ENCODE measurements around the gene SLC25A12.
"Not testable (repeated sequence)": the region's sequence is repeated elsewhere in the genome, so short reads cannot be mapped to it uniquely, and the experiment has no call there.

SLC25A12 gene

DNA sequence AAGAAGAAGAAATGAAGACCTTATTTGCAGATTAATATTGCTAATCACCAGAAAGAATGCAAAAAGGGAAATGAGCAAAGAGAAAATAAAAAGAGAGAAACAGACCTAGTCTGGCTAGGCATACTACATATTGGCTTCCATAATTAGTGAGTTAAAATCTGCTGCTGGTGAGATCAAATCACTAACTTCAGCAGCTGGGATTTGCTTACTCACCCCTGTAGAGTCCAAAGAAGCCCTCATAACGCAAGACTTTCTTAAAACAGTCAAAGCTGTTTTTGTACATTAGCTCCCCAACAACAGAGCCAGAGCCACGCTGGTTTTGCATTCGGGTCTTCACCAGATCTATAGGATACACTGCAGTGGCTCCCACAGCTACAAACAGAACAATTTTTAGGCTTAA lies 80.9 kb downstream of the SLC25A12 start:
- Histone ChIP-seq H4K91ac (ENCODE audit: low read length) (no peak overlapping the region), H2BK120ac (ENCODE audit: low read depth, low read length) (no peak overlapping the region), H3K4me3 (ENCODE audit: insufficient read depth in 1 of 2, low read depth in 1 of 2, low read length in 2 of 2) (no peak overlapping the region), H3K4ac (ENCODE audit: low read depth in 1 of 2, low read length in 2 of 2) (no peak overlapping the region), H2BK5ac (ENCODE audit: low read depth, low read length, poor library complexity, severe bottlenecking) (no peak overlapping the region), H2AFZ (ENCODE audit: low read depth, low read length) (no peak overlapping the region), H2AK5ac (ENCODE audit: low read length, severe bottlenecking) (no peak overlapping the region), H3K23ac (ENCODE audit: low read length in 2 of 2) (no peak overlapping the region), H3K9ac (ENCODE audit: low read length) (peak overlapping the region; percentile 9), H3K14ac (ENCODE audit: low read length in 2 of 2) (no peak overlapping the region), H3K4me1 (ENCODE audit: control insufficient read depth, insufficient read depth, low read depth, low read length) (no peaks in the 10 kb centered on the region), H3K79me1 (replicated peaks; ENCODE audit: low read length, poor library complexity, severe bottlenecking) (peaks cover 3% of the 10 kb centered on the region), H4K8ac (ENCODE audit: low read length) (no peak overlapping the region), H3K4me2 (ENCODE audit: low read length, poor library complexity, severe bottlenecking) (no peak overlapping the region), H3K27ac (ENCODE audit: low read length, poor library complexity, severe bottlenecking) (no peak overlapping the region), H2BK12ac (ENCODE audit: low read length in 2 of 2) (no peak overlapping the region), H3K36me3 (ENCODE audit: control insufficient read depth in 1 of 2, insufficient read depth in 2 of 2, low read depth in 1 of 2, low read length in 2 of 2) (peaks cover 0 to 19% of the 10 kb centered on the region in 2 experiments), H3K27me3 (ENCODE audit: control insufficient read depth in 1 of 2, insufficient read depth in 1 of 2, low read length in 2 of 2) (no peaks in the 10 kb centered on the region), H3K9me3 (ENCODE audit: control insufficient read depth, low read length) (no peaks in the 10 kb centered on the region), H2BK15ac (ENCODE audit: low read depth, poor library complexity, severe bottlenecking) (no peak overlapping the region), H3K18ac (ENCODE audit: low read depth in 1 of 2, low read length in 2 of 2) (no peak overlapping the region)
- DNase-seq: no peak
- WGBS: 95% methylated on average over 3 of the region's 3 CpGs

- Histone ChIP-seq H3K4ac (ENCODE audit: low read depth in 1 of 2, low read length in 2 of 2) (no peak overlapping the region), H3K23ac (ENCODE audit: low read length in 2 of 2) (no peak overlapping the region), H3K9me3 (ENCODE audit: control insufficient read depth, low read length) (no peaks in the 10 kb centered on the region), H3K4me1 (ENCODE audit: control insufficient read depth, insufficient read depth, low read depth, low read length) (no peaks in the 10 kb centered on the region), H3K4me2 (ENCODE audit: low read length, poor library complexity, severe bottlenecking) (no peak overlapping the region), H3K4me3 (ENCODE audit: insufficient read depth in 1 of 2, low read depth in 1 of 2, low read length in 2 of 2) (no peak overlapping the region), H3K14ac (ENCODE audit: low read length in 2 of 2) (no peak overlapping the region), H2AK5ac (ENCODE audit: low read length, severe bottlenecking) (no peak overlapping the region), H4K91ac (ENCODE audit: low read length) (no peak overlapping the region), H2BK120ac (ENCODE audit: low read depth, low read length) (no peak overlapping the region), H3K27me3 (ENCODE audit: control insufficient read depth in 1 of 2, insufficient read depth in 1 of 2, low read length in 2 of 2) (no peaks in the 10 kb centered on the region), H2AFZ (ENCODE audit: low read depth, low read length) (no peak overlapping the region), H3K18ac (ENCODE audit: low read depth in 1 of 2, low read length in 2 of 2) (no peak overlapping the region), H3K27ac (ENCODE audit: low read length, poor library complexity, severe bottlenecking) (no peak overlapping the region), H3K79me1 (replicated peaks; ENCODE audit: low read length, poor library complexity, severe bottlenecking) (peaks cover 3% of the 10 kb centered on the region), H2BK12ac (ENCODE audit: low read length in 2 of 2) (no peak overlapping the region), H3K36me3 (ENCODE audit: control insufficient read depth in 1 of 2, insufficient read depth in 2 of 2, low read depth in 1 of 2, low read length in 2 of 2) (peaks cover under 1 to 22% of the 10 kb centered on the region in 2 experiments), H2BK15ac (ENCODE audit: low read depth, poor library complexity, severe bottlenecking) (no peak overlapping the region), H3K9ac (ENCODE audit: low read length) (no peak overlapping the region), H2BK5ac (ENCODE audit: low read depth, low read length, poor library complexity, severe bottlenecking) (no peak overlapping the region), H4K8ac (ENCODE audit: low read length) (no peak overlapping the region)
- peak; percentile 14 for DNase-seq
- 85% methylated on average over 2 of the region's 4 CpGs for WGBS
These were observed 82.8 kb downstream of the SLC25A12 start for GRCh38 chr2:171811245-171811628.

GRCh38 chr2:171810422-171811244 lies 83.4 kb downstream of the SLC25A12 start:
- H4K91ac ChIP-seq (ENCODE audit: low read length): no peak overlapping the region
- no peak overlapping the region for H3K4me3 ChIP-seq (ENCODE audit: insufficient read depth in 1 of 2, low read depth in 1 of 2, low read length in 2 of 2)
- DNase-seq: peak; percentile 72
- no peak overlapping the region for H2BK5ac ChIP-seq (ENCODE audit: low read depth, low read length, poor library complexity, severe bottlenecking)
- peaks cover 6 to 22% of the 10 kb centered on the region in 2 experiments for H3K36me3 ChIP-seq (ENCODE audit: control insufficient read depth in 1 of 2, insufficient read depth in 2 of 2, low read depth in 1 of 2, low read length in 2 of 2)
- no peak overlapping the region for H2BK15ac ChIP-seq (ENCODE audit: low read depth, poor library complexity, severe bottlenecking)
- no peak overlapping the region for H2BK12ac ChIP-seq (ENCODE audit: low read length in 2 of 2)
- no peak overlapping the region for H3K14ac ChIP-seq (ENCODE audit: low read length in 2 of 2)
- no peak overlapping the region for H3K27ac ChIP-seq (ENCODE audit: low read length, poor library complexity, severe bottlenecking)
- H3K9ac ChIP-seq (ENCODE audit: low read length): no peak overlapping the region
- no peak overlapping the region for H2BK120ac ChIP-seq (ENCODE audit: low read depth, low read length)
- no peak overlapping the region for H2AK5ac ChIP-seq (ENCODE audit: low read length, severe bottlenecking)
- no peaks in the 10 kb centered on the region for H3K9me3 ChIP-seq (ENCODE audit: control insufficient read depth, low read length)
- H3K4me2 ChIP-seq (ENCODE audit: low read length, poor library complexity, severe bottlenecking): no peak overlapping the region
- no peak overlapping the region for H3K18ac ChIP-seq (ENCODE audit: low read depth in 1 of 2, low read length in 2 of 2)
- no peak overlapping the region for H3K23ac ChIP-seq (ENCODE audit: low read length in 2 of 2)
- 48% methylated on average over 4 of the region's 5 CpGs for WGBS
- no peaks in the 10 kb centered on the region for H3K27me3 ChIP-seq (ENCODE audit: control insufficient read depth in 1 of 2, insufficient read depth in 1 of 2, low read length in 2 of 2)
- H3K79me1 ChIP-seq (replicated peaks; ENCODE audit: low read length, poor library complexity, severe bottlenecking): no peaks in the 10 kb centered on the region
- no peak overlapping the region for H2AFZ ChIP-seq (ENCODE audit: low read depth, low read length)
- H3K4ac ChIP-seq (ENCODE audit: low read depth in 1 of 2, low read length in 2 of 2): no peak overlapping the region
- no peak overlapping the region for H4K8ac ChIP-seq (ENCODE audit: low read length)
- no peaks in the 10 kb centered on the region for H3K4me1 ChIP-seq (ENCODE audit: control insufficient read depth, insufficient read depth, low read depth, low read length)

GRCh38 chr2:171808885-171809284 lies 85.2 kb downstream of the SLC25A12 start:
- H3K4me2 ChIP-seq (ENCODE audit: low read length, poor library complexity, severe bottlenecking); H3K23ac ChIP-seq (ENCODE audit: low read length in 2 of 2); H4K91ac ChIP-seq (ENCODE audit: low read length); H3K18ac ChIP-seq (ENCODE audit: low read depth in 1 of 2, low read length in 2 of 2); H3K4ac ChIP-seq (ENCODE audit: low read depth in 1 of 2, low read length in 2 of 2); H2BK12ac ChIP-seq (ENCODE audit: low read length in 2 of 2); H2BK15ac ChIP-seq (ENCODE audit: low read depth, poor library complexity, severe bottlenecking); H3K4me1 ChIP-seq (ENCODE audit: control insufficient read depth, insufficient read depth, low read depth, low read length); H3K9ac ChIP-seq (ENCODE audit: low read length); H3K9me3 ChIP-seq (ENCODE audit: control insufficient read depth, low read length); H2BK120ac ChIP-seq (ENCODE audit: low read depth, low read length); H3K14ac ChIP-seq (ENCODE audit: low read length in 2 of 2); H3K27ac ChIP-seq (ENCODE audit: low read length, poor library complexity, severe bottlenecking); DNase-seq; H2AK5ac ChIP-seq (ENCODE audit: low read length, severe bottlenecking); H3K27me3 ChIP-seq (ENCODE audit: control insufficient read depth in 1 of 2, insufficient read depth in 1 of 2, low read length in 2 of 2); H2AFZ ChIP-seq (ENCODE audit: low read depth, low read length); H2BK5ac ChIP-seq (ENCODE audit: low read depth, low read length, poor library complexity, severe bottlenecking); H3K4me3 ChIP-seq (ENCODE audit: insufficient read depth in 1 of 2, low read depth in 1 of 2, low read length in 2 of 2); H4K8ac ChIP-seq (ENCODE audit: low read length); H3K79me1 ChIP-seq (replicated peaks; ENCODE audit: low read length, poor library complexity, severe bottlenecking): not testable (repeated sequence)
- peaks cover 9 to 29% of the 10 kb centered on the region in 2 experiments for H3K36me3 ChIP-seq (ENCODE audit: control insufficient read depth in 1 of 2, insufficient read depth in 2 of 2, low read depth in 1 of 2, low read length in 2 of 2)

All from mesenchymal stem cell (in vitro differentiated cells and primary cell).